Calu3 (cell line): ENCODE data around the gene CCL14. TPM values are rescaled to one million over a fixed set of nuclear protein-coding genes. Genes with fewer than 3 reads are reported as not detected.

Source experiments
- BruUV-seq: library from RNA; stranded (reverse); fragments of 400-500 nt; replicated peaks from 2 replicates; lab custom pipeline; 2021; lab: Mats Ljungman, UMichigan
- CTCF ChIA-PET: fragments of 300-600 bp; sonication (Branson Sonifier 250); formaldehyde crosslinking; loops from one replicate; lab custom pipeline; 2022; ENCODE audit warnings: antibody characterized with exemption; lab: Charles Lee
- DNase-seq: peaks from one replicate; pipeline ENCODE4 v3.0.0; 2022
- H3K27ac Mint-ChIP-seq: one replicate; pipeline ENCODE4 v1.8.0; 2022; ENCODE audit warnings: mixed read lengths; ENCODE audit not compliant: unreplicated experiment
- H3K27me3 Mint-ChIP-seq: one replicate; pipeline ENCODE4 v1.8.0; 2022; ENCODE audit warnings: mixed read lengths; ENCODE audit not compliant: unreplicated experiment
- H3K36me3 Mint-ChIP-seq: one replicate; pipeline ENCODE4 v1.8.0; 2022; ENCODE audit warnings: mild to moderate bottlenecking, moderate library complexity, mixed read lengths; ENCODE audit not compliant: insufficient read depth, unreplicated experiment
- H3K4me1 Mint-ChIP-seq: one replicate; pipeline ENCODE4 v1.8.0; 2022; ENCODE audit warnings: mild to moderate bottlenecking, low read depth, mixed read lengths; ENCODE audit not compliant: unreplicated experiment
- H3K4me3 Mint-ChIP-seq: one replicate; pipeline ENCODE4 v1.8.0; 2022; ENCODE audit warnings: mild to moderate bottlenecking, low read depth, moderate library complexity, mixed read lengths; ENCODE audit not compliant: unreplicated experiment
- H3K9me3 Mint-ChIP-seq: one replicate; pipeline ENCODE4 v1.8.0; 2022; ENCODE audit warnings: low read depth, mixed read lengths; ENCODE audit not compliant: unreplicated experiment
- CTCF ChIP-seq: fragments of 200-600 bp; IDR thresholded peaks from one replicate; pipeline ENCODE4 v1.8.0; 2022; ENCODE audit warnings: antibody characterized with exemption; ENCODE audit not compliant: unreplicated experiment
- intact Hi-C: fragments of 100-400 bp; cut with micrococcal nuclease; formaldehyde crosslinking; loops from one replicate; pipeline ENCODE4 v1.10.0; 2022; ENCODE audit not compliant: unreplicated experiment
- total RNA-seq: library from RNA; stranded (reverse); gene quantifications from 2 replicates; pipeline ENCODE4 v1.2.3, GENCODE V29; 2022

CCL14 gene
- total RNA-seq, 1 experiment from 2014 or later: not detected

- no TSS peak for BruUV-seq
- Mint-ChIP-seq H3K4me1 (no peaks in the 10 kb centered on the region), H3K4me3 (no peak overlapping the region), H3K27ac (no peak overlapping the region), H3K9me3 (no peaks in the 10 kb centered on the region), H3K36me3 (peaks cover 10% of the 10 kb centered on the region), H3K27me3 (peaks cover 32% of the 10 kb centered on the region)
- intact Hi-C loops: no loop called here
- TF ChIP-seq CTCF: no peak
- DNase-seq: no peak
- CTCF ChIA-PET: no interaction called here
Measured at GRCh38 chr17:35934760-35935159, 51.8 kb downstream of the CCL14 start.

Other genes starting within 250 kb of the CCL14 start
- gene GAS2L2, start 233.5 kb downstream of the CCL14 start, total RNA-seq: not detected in 2 replicates
- not detected in 2 replicates for gene C17orf50, start 225.8 kb downstream of the CCL14 start, total RNA-seq
- gene MMP28, start 191.1 kb downstream of the CCL14 start, total RNA-seq: not detected in 2 replicates
- 284 and 286 TPM in 2 replicates for gene TAF15, start 177.2 kb downstream of the CCL14 start, total RNA-seq
- not detected in 2 replicates for gene HEATR9, start 117.8 kb downstream of the CCL14 start, total RNA-seq
- 7.0 and 28.7 TPM in 2 replicates for gene CCL5, start 106.4 kb downstream of the CCL14 start, total RNA-seq
- gene RDM1, start 56.0 kb downstream of the CCL14 start, total RNA-seq: 6.2 and 6.5 TPM in 2 replicates
- gene LYZL6, start 43.0 kb downstream of the CCL14 start, total RNA-seq: not detected in 2 replicates
- gene CCL16, start 5.2 kb downstream of the CCL14 start, total RNA-seq: not detected in 2 replicates
- 0.42 TPM in 1 of 2 replicates, not detected in the other for gene CCL15, start 14.8 kb upstream of the CCL14 start, total RNA-seq
- gene CCL23, start 31.2 kb upstream of the CCL14 start, total RNA-seq: not detected in 2 replicates
- not detected in 2 replicates for gene CCL18, start 77.5 kb upstream of the CCL14 start, total RNA-seq
- not detected in 2 replicates for gene CCL3, start 103.4 kb upstream of the CCL14 start, total RNA-seq
- gene CCL4, start 117.1 kb upstream of the CCL14 start, total RNA-seq: not detected in 2 replicates
- gene TBC1D3B, start 189.9 kb upstream of the CCL14 start, total RNA-seq: 71.6 and 73.5 TPM in 2 replicates
- gene CCL3L1, start 210.0 kb upstream of the CCL14 start, total RNA-seq: not detected in 2 replicates
- gene CCL4L2, start 224.3 kb upstream of the CCL14 start, total RNA-seq: not detected in 2 replicates